HL-60 (cell line): ENCODE results near the gene LRRC75B.
"Not testable (repeated sequence)": the region's sequence is repeated elsewhere in the genome, so short reads cannot be mapped to it uniquely, and the experiment has no call there.

Experiments used
- DNase-seq, 2 experiments: peaks; one replicate each; pipeline ENCODE4 v3.0.0-alpha.2; 2010 to 2020; ENCODE audit warnings: low read depth in 1 of 2, low spot score in 1 of 2
- H3K27ac ChIP-seq: fragments of 250-450 bp; sonication (Bioruptor Pico); replicated peaks from 2 replicates; pipeline ENCODE4 v1.5.1; 2020; ENCODE audit warnings: mild to moderate bottlenecking, moderate library complexity
- H3K27me3 ChIP-seq: fragments of 250-450 bp; sonication (Bioruptor Pico); 2 replicates; pipeline ENCODE4 v1.5.1; 2021; ENCODE audit warnings: mild to moderate bottlenecking, moderate library complexity; ENCODE audit not compliant: insufficient read depth, poor library complexity, severe bottlenecking
- H3K4me3 ChIP-seq: replicated peaks from 2 replicates; pipeline ENCODE4 v1.5.1; 2011; ENCODE audit warnings: mild to moderate bottlenecking, control low read depth, low read length; ENCODE audit not compliant: insufficient read depth
- CTCF ChIP-seq: IDR thresholded peaks from one replicate; pipeline ENCODE4 v1.5.1; 2011; ENCODE audit warnings: low read length, control low read depth, inconsistent platforms; ENCODE audit not compliant: insufficient read depth
- GABPA ChIP-seq: IDR thresholded peaks from 2 replicates; pipeline ENCODE4 v1.6.1; 2012; ENCODE audit warnings: low read depth
- POLR2AphosphoS5 ChIP-seq: IDR thresholded peaks from 2 replicates; pipeline ENCODE4 v1.6.1; 2012; ENCODE audit warnings: low read depth
- REST ChIP-seq: IDR thresholded peaks from 2 replicates; pipeline ENCODE4 v1.6.1; 2012; ENCODE audit warnings: low read depth; ENCODE audit not compliant: insufficient replicate concordance
- SPI1 ChIP-seq: IDR thresholded peaks from 2 replicates; pipeline ENCODE4 v1.6.1; 2012; ENCODE audit warnings: low read depth, mild to moderate bottlenecking, borderline replicate concordance

Gene LRRC75B

GRCh38 chr22:24553597-24554312 is 39.1 kb downstream of the LRRC75B start:
- DNase-seq: peak in 1 of 2 experiments; percentile 32
- peak overlapping the region; percentile 98 for H3K27ac ChIP-seq
- H3K27me3 ChIP-seq: no peaks in the 10 kb centered on the region
- no peak for TF ChIP-seq CTCF
- peak overlapping the region; percentile 69 for H3K4me3 ChIP-seq

- H3K27me3 ChIP-seq, H3K4me3 ChIP-seq, DNase-seq: not testable (repeated sequence)
- peak overlapping the region; percentile 98 for H3K27ac ChIP-seq
Measured at GRCh38 chr22:24552503-24553286, 40.2 kb downstream of the LRRC75B start.

GRCh38 chr22:24550902-24551435 is 41.9 kb downstream of the LRRC75B start:
- peak in 1 of 2 experiments; percentile 43 for DNase-seq
- Histone ChIP-seq H3K27me3 (no peaks in the 10 kb centered on the region), H3K27ac (peak overlapping the region; percentile 79), H3K4me3 (no peak overlapping the region)
- TF ChIP-seq REST (no peak), SPI1 (no peak), CTCF (no peak), POLR2AphosphoS5 (no peak), GABPA (no peak)

- TF ChIP-seq SPI1 (peak; percentile 78; the same call in 1 of the 2 replicates), POLR2AphosphoS5 (no peak)
- Histone ChIP-seq H3K27ac (peak overlapping the region; percentile 79), H3K27me3 (no peaks in the 10 kb centered on the region), H3K4me3 (no peak overlapping the region)
- DNase-seq: peak in 1 of 2 experiments; percentile 85
Measured at GRCh38 chr22:24550028-24550901, 42.6 kb downstream of the LRRC75B start.

GRCh38 chr22:24548812-24549211 is 44.1 kb downstream of the LRRC75B start:
- Histone ChIP-seq H3K27me3 (no peaks in the 10 kb centered on the region), H3K4me3 (no peak overlapping the region), H3K27ac (peak overlapping the region; percentile 79; the same call in 1 of the 2 replicates)
- TF ChIP-seq REST: no peak
- TF ChIP-seq GABPA: no peak
- TF ChIP-seq CTCF: no peak
- TF ChIP-seq SPI1: no peak
- TF ChIP-seq POLR2AphosphoS5: no peak
- no peak for DNase-seq
